ENCODE data around the gene PRDM16.

GRCh38 chr1:3166206-3166918, 97.4 kb downstream of the PRDM16 start:
- TF ChIP-seq ZNF772 (CRISPR knock-in tag; IDR thresholded peaks at IDR 0.05) (no peak), ZNF136 (CRISPR knock-in tag; IDR thresholded peaks at IDR 0.05; ENCODE audit: low read depth) (no peak), RFX5 (IDR thresholded peaks at IDR 0.05; ENCODE audit: low read depth, low read length) (no peak), ZBTB25 (CRISPR knock-in tag; IDR thresholded peaks at IDR 0.05) (no peak), TAF1 (CRISPR knock-in tag; IDR thresholded peaks at IDR 0.05) (no peak)
